Central memory CD4-positive, alpha-beta T cell (primary cell): ENCODE measurements around the gene COMMD1.

ENCODE experiments used
- DNase-seq: peaks from one replicate; pipeline ENCODE4 v3.0.0; 2022

Gene COMMD1

DNA sequence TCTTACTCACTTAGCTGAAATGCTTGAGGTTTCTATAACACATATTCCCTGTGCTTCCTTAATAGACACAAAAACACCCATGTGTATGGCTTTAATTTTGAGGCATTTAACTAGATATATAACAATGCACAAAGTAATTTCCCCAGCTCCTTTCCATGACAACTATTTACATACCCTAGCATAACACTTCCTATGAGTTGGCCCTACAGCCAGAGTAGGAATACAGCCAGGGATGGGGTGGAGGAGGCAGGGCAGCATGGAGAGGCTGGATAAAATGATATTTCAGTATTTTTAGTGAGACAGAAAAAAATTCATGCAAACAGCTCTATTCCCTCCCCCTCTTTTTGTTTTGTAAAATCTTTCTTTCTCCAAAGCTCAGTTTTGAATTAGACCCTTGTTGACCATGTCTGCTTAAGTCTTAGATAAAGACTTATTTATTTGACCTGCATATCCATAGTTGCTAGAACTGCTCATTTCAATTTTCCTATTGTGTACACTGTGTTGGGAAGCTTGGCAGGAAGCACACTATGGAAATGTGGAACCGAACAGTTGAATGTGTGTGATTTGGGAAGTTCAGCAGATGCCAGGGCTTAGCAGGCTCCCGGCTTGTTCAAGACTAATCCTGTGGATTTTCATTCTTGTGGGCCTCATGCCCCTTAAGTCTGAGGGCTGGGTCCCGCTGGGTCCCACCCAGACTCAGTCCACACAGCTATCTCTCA, 279.2 kb downstream of the COMMD1 start:
- no peak for DNase-seq
